Mesenteric fat pad (tissue), 1 donor: ENCODE results near the gene ADRA2B. TPM values are rescaled to one million over a fixed set of nuclear protein-coding genes. Genes with fewer than 3 reads are reported as not detected.

ENCODE experiments used
- DNase-seq: peaks from one replicate; pipeline ENCODE4 v3.0.0-alpha.2; 2020; ENCODE audit warnings: low spot score
- total RNA-seq: library from RNA; stranded (reverse); fragmentation: NEBNext Ultra II Directional; extraction: Animal tissue kit (Norgen Biotek cat#: 25700); gene quantifications from one replicate; pipeline ENCODE4 v1.2.1, GENCODE V29; 2021
- donor health status: DM: yes; HTN: yes; CAD: no.

The ADRA2B gene
- total RNA-seq, 1 donor from 2014 or later, result 1.2 TPM

GRCh38 chr2:96138179-96139145, 22.1 kb upstream of the ADRA2B start, which contains the start of gene ASTL:
ASTL (minus strand) TSS chr2:96138502; CDS start chr2:96138436, 66 bp downstream.
- no peak for DNase-seq

- no peak for DNase-seq
Observed at GRCh38 chr2:96137321-96138178, 21.2 kb upstream of the ADRA2B start.

GRCh38 chr2:96136129-96136720, 19.9 kb upstream of the ADRA2B start:
- no peak for DNase-seq

GRCh38 chr2:96135621-96136020, 19.2 kb upstream of the ADRA2B start:
- DNase-seq, result no peak

GRCh38 chr2:96135171-96135570, 18.8 kb upstream of the ADRA2B start:
- DNase-seq, result no peak

GRCh38 chr2:96134421-96134820, 18.1 kb upstream of the ADRA2B start:
- no peak for DNase-seq

GRCh38 chr2:96131813-96132745, 15.7 kb upstream of the ADRA2B start:
- no peak for DNase-seq

GRCh38 chr2:96131152-96131812, 14.9 kb upstream of the ADRA2B start:
- no peak for DNase-seq

- DNase-seq, result no peak
Observed at GRCh38 chr2:96130483-96130882, 14.1 kb upstream of the ADRA2B start.

GRCh38 chr2:96129528-96130120, 13.3 kb upstream of the ADRA2B start:
- DNase-seq, result no peak

GRCh38 chr2:96128456-96128855, 12.1 kb upstream of the ADRA2B start:
- DNase-seq, result no peak

- DNase-seq, result no peak
Observed at GRCh38 chr2:96124406-96125265, 8.3 kb upstream of the ADRA2B start.

- no peak for DNase-seq
Observed at GRCh38 chr2:96123936-96124335, 7.6 kb upstream of the ADRA2B start.

- no peak for DNase-seq
Observed at GRCh38 chr2:96123290-96123689, 6.9 kb upstream of the ADRA2B start.

- DNase-seq, result no peak
Observed at GRCh38 chr2:96122391-96122790, 6.0 kb upstream of the ADRA2B start.

- no peak for DNase-seq
Observed at GRCh38 chr2:96121414-96121813, 5.0 kb upstream of the ADRA2B start.

GRCh38 chr2:96120991-96121390, 4.6 kb upstream of the ADRA2B start:
- no peak for DNase-seq

- no peak for DNase-seq
Observed at GRCh38 chr2:96120091-96120720, 3.8 kb upstream of the ADRA2B start.
